NCI-H460 (cell line): ENCODE results near the gene DPP6. TPM values are rescaled to one million over a fixed set of nuclear protein-coding genes. Genes with fewer than 3 reads are reported as not detected.
"Not testable (repeated sequence)": the region's sequence is repeated elsewhere in the genome, so short reads cannot be mapped to it uniquely, and the experiment has no call there.

Experiments
- DNase-seq: peaks from one replicate; pipeline ENCODE4 v3.0.0-alpha.2; 2016; ENCODE audit warnings: low read depth; ENCODE audit errors: extremely low read depth
- polyA plus RNA-seq: library from polyadenylated mRNA; depleted of rRNA; stranded (reverse); fragments of >200 nt; gene quantifications from 2 replicates; pipeline ENCODE4 v1.2.3, GENCODE V29; 2014; cell fraction: nucleus; rRNA removed
- total RNA-seq: library from RNA; depleted of rRNA; stranded (reverse); fragments of >200 nt; shearing (Covaris generic); gene quantifications from 2 replicates; pipeline ENCODE4 v1.2.3, GENCODE V29; 2014; rRNA removed

Gene DPP6
- not detected in 2 replicates for total RNA-seq
- polyA plus RNA-seq = not detected in 2 replicates

DNA sequence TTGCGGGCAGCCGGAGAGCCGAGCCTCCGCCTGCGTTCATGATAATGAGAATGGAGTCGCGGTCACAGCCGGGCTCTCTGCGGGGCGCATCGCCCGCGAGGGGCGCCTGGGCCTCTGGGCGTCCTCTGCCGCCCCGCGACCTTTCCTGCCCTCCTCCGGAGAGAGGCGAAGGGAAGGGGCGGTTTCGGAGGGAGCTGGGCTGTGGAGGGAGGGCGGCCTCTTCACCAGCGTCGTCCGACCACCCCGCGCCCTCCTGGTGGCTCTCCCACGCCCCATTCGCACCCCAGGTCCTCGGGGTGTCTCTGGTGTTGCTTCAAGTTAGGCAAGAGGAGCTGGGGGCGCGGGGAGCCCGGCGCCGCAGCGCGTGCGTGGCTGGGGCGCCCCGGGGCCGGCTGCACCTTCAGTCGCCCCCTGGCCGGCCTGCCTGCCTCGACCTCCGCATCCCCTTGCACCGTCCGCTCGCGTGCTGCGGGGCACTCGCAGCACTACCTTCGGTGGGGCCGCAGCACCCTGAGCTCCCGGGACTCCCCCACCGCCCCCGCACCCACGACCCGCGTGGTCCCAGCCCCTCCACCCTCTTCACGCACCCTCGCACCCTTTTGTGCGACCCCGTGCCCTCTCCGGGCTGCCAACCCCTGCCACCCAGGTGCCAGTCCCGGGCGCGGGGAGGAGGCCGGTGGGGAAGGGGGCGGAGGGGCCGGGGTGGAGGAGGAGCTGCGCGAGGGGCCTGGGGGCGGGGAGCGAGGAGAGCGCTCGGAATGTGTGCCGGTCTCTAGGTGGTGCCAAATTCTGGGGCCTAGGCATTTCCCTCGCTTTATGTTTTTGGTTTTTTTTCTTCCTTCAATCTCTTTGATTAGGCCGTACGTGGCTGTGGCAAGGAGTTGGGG is at the start of gene DPP6:
TSS of gene DPP6 (plus strand) at position 756 of the 887 bp plus-strand sequence.
- DNase-seq = not testable (repeated sequence)

- not testable (repeated sequence) for DNase-seq
Observed at GRCh38 chr7:154009423-154009911, 42.7 kb upstream of the DPP6 start.

DNA sequence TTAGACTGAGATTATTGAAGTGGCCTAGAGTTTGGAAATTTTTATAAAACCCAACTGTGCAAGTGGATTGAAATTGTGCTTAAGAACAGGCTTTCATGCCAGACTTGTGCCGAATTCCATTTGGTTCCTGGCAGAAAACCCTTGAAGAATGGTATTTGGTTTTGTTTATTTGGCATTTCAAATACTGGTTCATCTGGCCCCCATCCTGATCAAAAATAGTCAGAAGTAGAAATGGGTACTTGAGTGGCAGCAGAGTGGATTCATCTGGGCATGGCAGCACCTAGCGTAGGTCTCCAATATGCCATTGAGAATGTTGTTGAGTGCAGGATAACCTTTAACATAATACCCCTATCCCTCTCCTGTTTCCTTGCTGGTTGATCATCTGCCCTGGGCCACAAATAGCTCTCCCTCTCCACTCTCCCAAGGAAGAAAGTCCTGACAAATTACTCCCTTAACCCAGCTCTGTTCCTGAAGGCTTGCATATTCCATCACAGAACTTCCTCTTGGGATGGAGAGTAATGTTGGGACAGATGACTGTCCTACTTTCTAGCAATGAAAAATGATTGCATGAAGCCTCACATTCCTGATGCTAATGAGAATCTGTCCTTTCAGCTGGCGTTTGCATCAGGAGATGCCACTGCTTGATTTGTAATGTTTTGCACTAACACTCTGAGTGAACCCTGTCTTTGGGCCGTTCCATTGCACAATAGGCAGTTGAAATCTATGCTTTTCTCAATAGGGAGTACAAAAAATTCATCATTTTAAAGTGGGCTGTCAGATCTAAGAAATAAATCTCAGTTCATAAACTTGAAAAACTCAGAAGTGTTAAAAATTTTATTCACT is 41.3 kb upstream of the DPP6 start:
- DNase-seq = not testable (repeated sequence)

DNA sequence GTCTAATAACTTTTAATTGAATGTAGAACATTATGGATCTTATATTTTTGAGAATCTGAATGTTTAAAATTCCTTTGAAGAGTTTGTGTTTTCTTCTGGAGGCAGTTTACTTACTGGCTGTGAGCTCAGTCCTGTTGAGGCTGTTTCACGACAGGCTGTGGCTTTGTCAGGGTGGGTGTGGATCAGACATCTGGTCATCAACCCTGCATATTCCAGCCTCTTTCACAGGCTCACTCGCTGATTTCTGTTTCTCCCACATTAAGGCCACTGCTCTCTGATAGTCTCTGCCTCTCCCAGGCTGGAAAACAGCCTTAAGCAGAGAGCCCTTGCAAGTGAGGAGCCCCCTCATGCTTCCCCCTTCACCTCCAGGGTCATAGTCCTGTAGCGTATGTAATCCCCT is 39.4 kb upstream of the DPP6 start:
- DNase-seq = not testable (repeated sequence)

- DNase-seq = not testable (repeated sequence)
Observed at GRCh38 chr7:154015636-154016035, 36.6 kb upstream of the DPP6 start.

GRCh38 chr7:154018354-154018753 is 33.8 kb upstream of the DPP6 start:
- not testable (repeated sequence) for DNase-seq

GRCh38 chr7:154027805-154028204 is 24.4 kb upstream of the DPP6 start:
- not testable (repeated sequence) for DNase-seq

DNA sequence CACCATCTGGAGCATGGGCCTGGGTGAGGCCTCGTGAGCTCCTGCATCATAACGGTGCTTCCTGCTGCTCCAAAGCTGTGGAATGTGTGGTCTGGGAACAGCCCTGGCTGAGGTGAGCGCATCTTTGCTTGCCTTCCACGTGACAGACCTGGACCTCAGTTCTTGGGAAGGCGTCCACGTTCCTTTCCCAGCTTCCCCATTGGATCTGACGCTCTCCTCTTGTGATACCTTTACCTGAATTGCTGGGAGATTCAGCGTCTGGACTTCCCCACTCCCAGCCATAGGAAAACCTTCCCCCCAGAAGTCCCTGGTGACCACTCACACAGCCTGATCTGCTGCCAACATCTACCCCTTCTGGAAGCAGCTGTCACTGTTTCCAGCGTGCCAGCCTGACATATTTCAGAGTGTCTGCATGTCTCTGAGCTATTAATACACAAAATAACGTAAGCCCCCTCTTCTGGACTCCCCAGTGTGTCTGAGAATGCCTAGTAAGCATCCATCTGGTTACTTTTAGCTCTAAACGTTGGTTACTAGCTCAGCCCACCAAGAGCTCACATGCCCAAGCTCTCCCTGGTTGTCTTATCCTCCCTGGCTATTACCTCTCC is 21.6 kb upstream of the DPP6 start:
- not testable (repeated sequence) for DNase-seq

- not testable (repeated sequence) for DNase-seq
Observed at GRCh38 chr7:154039466-154040165, 12.6 kb upstream of the DPP6 start.

- not testable (repeated sequence) for DNase-seq
Observed at GRCh38 chr7:154050394-154050793, 1.8 kb upstream of the DPP6 start.

- DNase-seq = not testable (repeated sequence)
Observed at GRCh38 chr7:154051006-154051642, 1.1 kb upstream of the DPP6 start.

- not testable (repeated sequence) for DNase-seq
Observed at GRCh38 chr7:154052530-154053252, 493 bp downstream of the DPP6 start.

- DNase-seq = not testable (repeated sequence)
Observed at GRCh38 chr7:154053466-154054312, 1.5 kb downstream of the DPP6 start.

DNA sequence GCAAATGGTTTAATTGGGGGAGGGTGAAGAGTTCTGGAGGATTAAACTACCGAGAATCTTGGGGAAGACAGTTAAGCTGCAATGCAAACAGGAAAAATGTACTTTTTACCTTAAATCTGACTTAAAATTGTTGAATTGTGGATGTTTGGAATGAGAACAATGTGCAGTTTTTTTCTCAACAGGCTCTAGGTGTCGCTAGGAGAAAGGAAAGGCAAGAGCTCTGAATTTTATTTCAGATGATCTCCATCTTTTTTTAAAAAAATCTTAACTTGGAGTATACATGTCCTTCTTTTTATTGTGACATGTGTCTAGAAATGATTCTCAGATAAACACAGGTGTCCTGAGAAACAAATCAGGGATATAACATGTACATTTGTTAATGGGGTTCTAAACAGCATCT is 2.5 kb downstream of the DPP6 start:
- DNase-seq = not testable (repeated sequence)

DNA sequence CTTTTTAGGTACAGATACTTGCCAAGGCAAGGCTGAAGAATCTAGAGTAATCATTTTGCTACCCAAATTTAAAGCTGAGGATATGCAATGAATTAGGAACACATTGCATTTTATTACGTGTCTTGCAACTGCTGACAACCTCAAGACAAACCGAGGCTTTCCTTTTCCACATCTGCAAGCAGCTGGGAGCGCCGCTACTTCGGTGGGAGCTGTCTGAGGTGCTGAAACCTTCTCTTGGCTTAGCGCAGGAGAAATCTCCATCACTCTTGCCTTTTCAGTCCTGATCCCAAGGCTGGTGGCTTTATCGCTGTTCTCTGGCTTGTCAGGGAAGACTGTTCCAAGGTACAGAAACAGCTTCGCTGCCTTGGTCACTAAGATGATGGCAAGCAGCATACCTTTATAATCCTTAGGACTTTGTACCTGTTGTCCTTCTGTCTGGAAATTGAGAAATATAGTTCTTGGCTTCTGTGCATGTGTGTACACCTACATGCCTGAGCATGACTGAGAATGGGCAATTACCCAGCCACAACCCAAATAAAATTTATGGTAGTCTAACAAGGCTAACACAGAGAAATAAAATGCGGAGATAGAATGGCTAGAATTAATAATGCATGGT is 3.4 kb downstream of the DPP6 start:
- not testable (repeated sequence) for DNase-seq

DNA sequence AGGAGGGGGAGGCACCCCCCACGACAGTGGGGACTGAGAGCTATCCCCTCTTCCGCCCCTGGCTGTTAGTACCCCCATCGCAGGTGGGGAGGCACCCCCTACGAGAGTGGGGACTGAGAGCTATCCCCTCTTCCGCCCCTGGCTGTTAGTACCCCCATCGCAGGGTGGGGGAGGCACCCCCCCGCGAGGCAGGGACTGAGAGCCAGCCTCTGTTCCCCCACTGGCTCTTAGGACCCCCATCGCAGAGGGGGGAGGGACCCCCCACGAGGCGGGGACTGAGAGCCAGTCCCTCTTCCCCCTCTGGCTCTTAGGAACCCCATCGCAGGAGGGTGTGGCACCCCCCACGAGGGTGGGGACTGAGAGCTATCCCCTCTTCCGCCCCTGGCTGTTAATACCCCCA is 6.6 kb downstream of the DPP6 start:
- not testable (repeated sequence) for DNase-seq

DNA sequence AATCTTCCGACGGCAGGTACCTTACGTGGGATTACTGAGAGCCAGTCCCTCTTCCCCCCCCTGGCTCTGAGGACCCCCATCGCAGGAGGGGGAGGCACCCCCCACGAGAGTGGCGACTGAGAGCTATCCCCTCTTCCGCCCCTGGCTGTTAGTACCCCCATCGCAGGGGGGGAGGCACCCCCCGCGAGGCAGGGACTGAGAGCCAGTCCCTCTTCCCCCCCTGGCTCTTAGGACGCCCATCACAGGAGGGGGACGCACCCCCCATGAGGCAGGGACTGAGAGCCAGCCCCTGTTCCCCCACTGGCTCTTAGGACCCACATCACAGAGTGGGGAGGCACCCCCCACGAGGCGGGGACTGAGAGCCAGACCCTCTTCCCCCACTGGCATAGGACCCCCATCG is 8.4 kb downstream of the DPP6 start:
- DNase-seq = not testable (repeated sequence)
